ENCODE data around the gene COCH.

COCH gene

GRCh38 chr14:30874120-30874998 lies at the start of gene COCH:
COCH (plus strand) TSS chr14:30874559; CDS start chr14:30874939, 380 bp downstream.
- H3K4me3 Mint-ChIP-seq = peak within 1 kb of the TSS; percentile 94
- peak; percentile 88 for ATAC-seq
- no peaks in the 10 kb centered on the region for H3K36me3 Mint-ChIP-seq
- peaks cover 30% of the 10 kb centered on the region for H3K4me1 Mint-ChIP-seq
- peak within 1 kb of the TSS; percentile 85 for H3K27ac Mint-ChIP-seq
- no peaks in the 10 kb centered on the region for H3K9me3 Mint-ChIP-seq
- H3K27me3 Mint-ChIP-seq = peaks cover 21% of the 10 kb centered on the region

GRCh38 chr14:30826070-30826469 lies 48.3 kb upstream of the COCH start:
- H3K27me3 Mint-ChIP-seq = no peaks in the 10 kb centered on the region

GRCh38 chr14:30829853-30830252 lies 44.5 kb upstream of the COCH start:
- H3K4me3 Mint-ChIP-seq = no peak overlapping the region
- H3K9me3 Mint-ChIP-seq = peaks cover 9% of the 10 kb centered on the region
- no peaks in the 10 kb centered on the region for H3K27me3 Mint-ChIP-seq
- no peak overlapping the region for H3K27ac Mint-ChIP-seq
- peaks cover 10% of the 10 kb centered on the region for H3K36me3 Mint-ChIP-seq
- no peaks in the 10 kb centered on the region for H3K4me1 Mint-ChIP-seq
- ATAC-seq = no peak

More at GRCh38 chr14:30826070-30826469, 48.3 kb upstream of the COCH start:
- Mint-ChIP-seq H3K9me3 (peaks cover 7% of the 10 kb centered on the region), H3K4me1 (no peaks in the 10 kb centered on the region), H3K27ac (no peak overlapping the region), H3K36me3 (peaks cover 13% of the 10 kb centered on the region), H3K4me3 (no peak overlapping the region)
- ATAC-seq = no peak

GRCh38 chr14:30834353-30834752 lies 40.0 kb upstream of the COCH start:
- H3K36me3 Mint-ChIP-seq = peaks cover 6% of the 10 kb centered on the region
- no peak overlapping the region for H3K4me3 Mint-ChIP-seq
- no peak for ATAC-seq
- H3K27me3 Mint-ChIP-seq = no peaks in the 10 kb centered on the region
- H3K9me3 Mint-ChIP-seq = peaks cover 10% of the 10 kb centered on the region
- no peak overlapping the region for H3K27ac Mint-ChIP-seq
- H3K4me1 Mint-ChIP-seq = no peaks in the 10 kb centered on the region

- peaks cover 7% of the 10 kb centered on the region for H3K9me3 Mint-ChIP-seq
- peaks cover 6% of the 10 kb centered on the region for H3K36me3 Mint-ChIP-seq
- H3K4me3 Mint-ChIP-seq = no peak overlapping the region
- ATAC-seq = no peak
- H3K27ac Mint-ChIP-seq = no peak overlapping the region
- no peaks in the 10 kb centered on the region for H3K4me1 Mint-ChIP-seq
- H3K27me3 Mint-ChIP-seq = no peaks in the 10 kb centered on the region
Measured at GRCh38 chr14:30838351-30838750, 36.0 kb upstream of the COCH start.

- H3K4me1 Mint-ChIP-seq = no peaks in the 10 kb centered on the region
- H3K4me3 Mint-ChIP-seq = no peak overlapping the region
- H3K27ac Mint-ChIP-seq = no peak overlapping the region
- no peak for ATAC-seq
- peaks cover 4% of the 10 kb centered on the region for H3K9me3 Mint-ChIP-seq
- no peaks in the 10 kb centered on the region for H3K27me3 Mint-ChIP-seq
- peaks cover under 1% of the 10 kb centered on the region for H3K36me3 Mint-ChIP-seq
Measured at GRCh38 chr14:30840086-30840779, 34.1 kb upstream of the COCH start.

- H3K4me1 Mint-ChIP-seq = no peaks in the 10 kb centered on the region
- peaks cover 3% of the 10 kb centered on the region for H3K9me3 Mint-ChIP-seq
- ATAC-seq = no peak
- H3K27me3 Mint-ChIP-seq = no peaks in the 10 kb centered on the region
- no peaks in the 10 kb centered on the region for H3K36me3 Mint-ChIP-seq
- H3K4me3 Mint-ChIP-seq = no peak overlapping the region
- no peak overlapping the region for H3K27ac Mint-ChIP-seq
Measured at GRCh38 chr14:30842431-30842830, 31.9 kb upstream of the COCH start.

- no peak for ATAC-seq
- H3K4me1 Mint-ChIP-seq = peaks cover 30% of the 10 kb centered on the region
- peak overlapping the region; percentile 44 for H3K27ac Mint-ChIP-seq
- H3K9me3 Mint-ChIP-seq = peaks cover 3% of the 10 kb centered on the region
- no peak overlapping the region for H3K4me3 Mint-ChIP-seq
- no peaks in the 10 kb centered on the region for H3K27me3 Mint-ChIP-seq
- H3K36me3 Mint-ChIP-seq = no peaks in the 10 kb centered on the region
Measured at GRCh38 chr14:30848449-30849240, 25.7 kb upstream of the COCH start.

GRCh38 chr14:30849354-30849753 lies 25.0 kb upstream of the COCH start:
- no peaks in the 10 kb centered on the region for H3K9me3 Mint-ChIP-seq
- H3K4me1 Mint-ChIP-seq = peaks cover 33% of the 10 kb centered on the region
- peak; percentile 81 for ATAC-seq
- H3K27me3 Mint-ChIP-seq = no peaks in the 10 kb centered on the region
- H3K4me3 Mint-ChIP-seq = no peak overlapping the region
- H3K36me3 Mint-ChIP-seq = no peaks in the 10 kb centered on the region
- peak overlapping the region; percentile 44 for H3K27ac Mint-ChIP-seq

GRCh38 chr14:30849983-30850382 lies 24.4 kb upstream of the COCH start:
- no peaks in the 10 kb centered on the region for H3K36me3 Mint-ChIP-seq

GRCh38 chr14:30853946-30854345 lies 20.4 kb upstream of the COCH start:
- H3K4me3 Mint-ChIP-seq = no peak overlapping the region

More at GRCh38 chr14:30849983-30850382, 24.4 kb upstream of the COCH start:
- no peaks in the 10 kb centered on the region for H3K27me3 Mint-ChIP-seq
- peak overlapping the region; percentile 44 for H3K27ac Mint-ChIP-seq
- H3K9me3 Mint-ChIP-seq = no peaks in the 10 kb centered on the region
- no peak overlapping the region for H3K4me3 Mint-ChIP-seq
- no peak for ATAC-seq
- H3K4me1 Mint-ChIP-seq = peaks cover 40% of the 10 kb centered on the region

GRCh38 chr14:30854492-30854891 lies 19.9 kb upstream of the COCH start:
- Mint-ChIP-seq H3K27ac (peak overlapping the region; percentile 73), H3K4me3 (no peak overlapping the region), H3K4me1 (peaks cover 41% of the 10 kb centered on the region), H3K9me3 (no peaks in the 10 kb centered on the region), H3K36me3 (no peaks in the 10 kb centered on the region), H3K27me3 (no peaks in the 10 kb centered on the region)
- ATAC-seq = no peak

More at GRCh38 chr14:30853946-30854345, 20.4 kb upstream of the COCH start:
- H3K9me3 Mint-ChIP-seq = no peaks in the 10 kb centered on the region
- peaks cover 46% of the 10 kb centered on the region for H3K4me1 Mint-ChIP-seq
- no peaks in the 10 kb centered on the region for H3K27me3 Mint-ChIP-seq
- no peak for ATAC-seq
- peak overlapping the region; percentile 33 for H3K27ac Mint-ChIP-seq
- H3K36me3 Mint-ChIP-seq = no peaks in the 10 kb centered on the region

GRCh38 chr14:30855345-30856037 lies 18.9 kb upstream of the COCH start:
- H3K4me3 Mint-ChIP-seq = peak overlapping the region; percentile 23
- peak overlapping the region; percentile 73 for H3K27ac Mint-ChIP-seq
- peak; percentile 84 for ATAC-seq
- H3K4me1 Mint-ChIP-seq = peaks cover 33% of the 10 kb centered on the region
- H3K27me3 Mint-ChIP-seq = no peaks in the 10 kb centered on the region
- H3K9me3 Mint-ChIP-seq = no peaks in the 10 kb centered on the region
- no peaks in the 10 kb centered on the region for H3K36me3 Mint-ChIP-seq

GRCh38 chr14:30861200-30861599 lies 13.2 kb upstream of the COCH start:
- peak overlapping the region; percentile 18 for H3K27ac Mint-ChIP-seq
- no peak for ATAC-seq
- H3K4me3 Mint-ChIP-seq = no peak overlapping the region
- no peaks in the 10 kb centered on the region for H3K9me3 Mint-ChIP-seq
- no peaks in the 10 kb centered on the region for H3K36me3 Mint-ChIP-seq
- peaks cover 14% of the 10 kb centered on the region for H3K4me1 Mint-ChIP-seq
- no peaks in the 10 kb centered on the region for H3K27me3 Mint-ChIP-seq
